Suprapubic skin (tissue), 3 donors: ENCODE results near the gene SPAG7.

ENCODE experiments used
- POLR2A ChIP-seq, 2 donors: fragments of 450-650 bp; IDR thresholded peaks; one replicate each; pipeline ENCODE4 v1.6.1; 2017; ENCODE audit warnings: antibody characterized with exemption in 2 of 2, mild to moderate bottlenecking in 2 of 2, moderate library complexity in 2 of 2
- TF ChIP-seq, protein P1 (sequence below), 2 donors: fragments of 200-600 bp in 1 of 2; fragments of 450-650 bp in 1 of 2; sonication (generic) in 1 of 2; IDR thresholded peaks; one replicate each; pipeline ENCODE4 v1.5.1; 2016 to 2019; ENCODE audit warnings: antibody characterized with exemption in 2 of 2, mild to moderate bottlenecking in 1 of 2, moderate library complexity in 1 of 2

DNA sequence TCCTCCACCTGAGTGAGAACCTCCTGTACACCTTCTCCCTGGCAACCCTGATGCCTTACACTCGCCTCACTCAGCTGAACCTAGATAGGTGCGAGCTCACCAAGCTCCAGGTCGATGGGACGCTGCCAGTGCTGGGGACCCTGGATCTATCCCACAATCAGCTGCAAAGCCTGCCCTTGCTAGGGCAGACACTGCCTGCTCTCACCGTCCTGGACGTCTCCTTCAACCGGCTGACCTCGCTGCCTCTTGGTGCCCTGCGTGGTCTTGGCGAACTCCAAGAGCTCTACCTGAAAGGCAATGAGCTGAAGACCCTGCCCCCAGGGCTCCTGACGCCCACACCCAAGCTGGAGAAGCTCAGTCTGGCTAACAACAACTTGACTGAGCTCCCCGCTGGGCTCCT lies 34.9 kb downstream of the SPAG7 start:
- no peak for TF ChIP-seq POLR2A (IDR thresholded peaks at IDR 0.05)
- TF ChIP-seq, protein P1, sequence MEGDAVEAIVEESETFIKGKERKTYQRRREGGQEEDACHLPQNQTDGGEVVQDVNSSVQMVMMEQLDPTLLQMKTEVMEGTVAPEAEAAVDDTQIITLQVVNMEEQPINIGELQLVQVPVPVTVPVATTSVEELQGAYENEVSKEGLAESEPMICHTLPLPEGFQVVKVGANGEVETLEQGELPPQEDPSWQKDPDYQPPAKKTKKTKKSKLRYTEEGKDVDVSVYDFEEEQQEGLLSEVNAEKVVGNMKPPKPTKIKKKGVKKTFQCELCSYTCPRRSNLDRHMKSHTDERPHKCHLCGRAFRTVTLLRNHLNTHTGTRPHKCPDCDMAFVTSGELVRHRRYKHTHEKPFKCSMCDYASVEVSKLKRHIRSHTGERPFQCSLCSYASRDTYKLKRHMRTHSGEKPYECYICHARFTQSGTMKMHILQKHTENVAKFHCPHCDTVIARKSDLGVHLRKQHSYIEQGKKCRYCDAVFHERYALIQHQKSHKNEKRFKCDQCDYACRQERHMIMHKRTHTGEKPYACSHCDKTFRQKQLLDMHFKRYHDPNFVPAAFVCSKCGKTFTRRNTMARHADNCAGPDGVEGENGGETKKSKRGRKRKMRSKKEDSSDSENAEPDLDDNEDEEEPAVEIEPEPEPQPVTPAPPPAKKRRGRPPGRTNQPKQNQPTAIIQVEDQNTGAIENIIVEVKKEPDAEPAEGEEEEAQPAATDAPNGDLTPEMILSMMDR (IDR thresholded peaks at IDR 0.05) = no peak
